T follicular helper cell (primary cell): ENCODE results near the gene CAMK2B.

ENCODE experiments used
- DNase-seq: peaks from one replicate; pipeline ENCODE4 v3.0.0-alpha.2; 2020; ENCODE audit warnings: low read depth
- total RNA-seq, 2 experiments: gene quantifications; one replicate each; lab custom pipeline; 2026; lab: John Stamatoyannopoulos, UW

Gene CAMK2B
- 0.30 to 0.35 reads per million in 2 experiments for total RNA-seq

GRCh38 chr7:44325201-44325671 lies at the start of gene CAMK2B:
Gene CAMK2B, minus strand, starts transcription at chr7:44325594. Its CDS starts 173 bp downstream, at chr7:44325421.
- DNase-seq: no peak

GRCh38 chr7:44374007-44374763 lies 48.8 kb upstream of the CAMK2B start:
- DNase-seq: no peak

- DNase-seq: no peak
Observed at GRCh38 chr7:44373418-44373740, 48.0 kb upstream of the CAMK2B start.

- DNase-seq: no peak
Observed at GRCh38 chr7:44372560-44373417, 47.4 kb upstream of the CAMK2B start.

GRCh38 chr7:44368885-44369284 lies 43.5 kb upstream of the CAMK2B start:
- DNase-seq: no peak

GRCh38 chr7:44368455-44368854 lies 43.1 kb upstream of the CAMK2B start:
- DNase-seq: no peak

GRCh38 chr7:44367475-44368043 lies 42.2 kb upstream of the CAMK2B start:
- no peak for DNase-seq

- DNase-seq: no peak
Observed at GRCh38 chr7:44366986-44367385, 41.6 kb upstream of the CAMK2B start.

GRCh38 chr7:44353668-44354067 lies 28.3 kb upstream of the CAMK2B start:
- no peak for DNase-seq

GRCh38 chr7:44348851-44349781 lies 23.7 kb upstream of the CAMK2B start:
- DNase-seq: no peak

GRCh38 chr7:44348300-44348699 lies 22.9 kb upstream of the CAMK2B start:
- DNase-seq: no peak

GRCh38 chr7:44347546-44348114 lies 22.2 kb upstream of the CAMK2B start:
- DNase-seq: no peak

- DNase-seq: no peak
Observed at GRCh38 chr7:44346063-44346462, 20.7 kb upstream of the CAMK2B start.

- DNase-seq: no peak
Observed at GRCh38 chr7:44341401-44341800, 16.0 kb upstream of the CAMK2B start.

GRCh38 chr7:44338600-44338999 lies 13.2 kb upstream of the CAMK2B start:
- no peak for DNase-seq

- DNase-seq: no peak
Observed at GRCh38 chr7:44336491-44336890, 11.1 kb upstream of the CAMK2B start.

- DNase-seq: no peak
Observed at GRCh38 chr7:44335184-44335583, 9.8 kb upstream of the CAMK2B start.

- DNase-seq: no peak
Observed at GRCh38 chr7:44334734-44335097, 9.3 kb upstream of the CAMK2B start.

- no peak for DNase-seq
Observed at GRCh38 chr7:44333911-44334733, 8.7 kb upstream of the CAMK2B start.

GRCh38 chr7:44331682-44332081 lies 6.3 kb upstream of the CAMK2B start:
- no peak for DNase-seq
